ENCODE data around the gene CEP135.

The CEP135 gene

GRCh38 chr4:56080384-56080783, 131.6 kb downstream of the CEP135 start:
- DNase-seq = no peak

DNA sequence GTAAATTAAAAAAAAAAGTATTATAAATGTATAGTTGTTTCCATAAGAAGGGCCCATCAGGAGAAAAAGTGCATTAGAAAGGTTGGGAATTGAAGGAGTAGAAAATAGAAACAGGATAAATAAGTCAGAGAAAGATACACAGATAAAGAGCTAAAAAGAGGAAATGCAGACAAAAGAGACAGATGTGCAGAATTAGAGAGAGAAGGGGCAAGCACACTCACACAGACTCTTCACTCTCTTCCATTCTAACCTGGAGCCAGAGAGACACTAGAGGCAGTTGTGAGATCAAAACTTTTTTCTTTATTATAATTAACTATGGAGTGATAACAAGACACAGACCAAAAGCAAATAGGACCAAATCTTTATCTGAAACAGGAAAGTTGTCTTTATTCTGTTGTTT, 134.1 kb downstream of the CEP135 start:
- no peak for DNase-seq
